Measurements from ENCODE around the gene TXNDC11. TPM values are rescaled to one million over a fixed set of nuclear protein-coding genes. Genes with fewer than 3 reads are reported as not detected.

Gene TXNDC11
- total and polyA plus RNA-seq, 4 donors, result 64.8 to 78.8 (median 72.2) TPM

- peaks cover 0 to 7% (median 3%) of the 10 kb centered on the region in 5 donors for H3K4me1 ChIP-seq (ENCODE audit: control insufficient read depth in 5 of 5, insufficient read depth in 5 of 5, low read length in 5 of 5)
- ATAC-seq (ENCODE audit: insufficient read depth, low FRiP score), result no peak
Observed at GRCh38 chr16:11734025-11734652, 8.5 kb downstream of the TXNDC11 start.

GRCh38 chr16:11731222-11731621 is 11.4 kb downstream of the TXNDC11 start:
- Histone ChIP-seq H3K9ac (ENCODE audit: insufficient read depth in 1 of 2, low read length in 2 of 2) (no peak overlapping the region), H3K27me3 (ENCODE audit: control insufficient read depth in 3 of 3, insufficient read depth in 3 of 3, low read length in 2 of 3) (no peaks in the 10 kb centered on the region), H3K9me3 (ENCODE audit: control insufficient read depth in 4 of 4, insufficient read depth in 3 of 4, low read length in 3 of 4) (peaks cover 0 to 2% (median 0%) of the 10 kb centered on the region in 4 donors), H3K4me1 (ENCODE audit: control insufficient read depth in 5 of 5, insufficient read depth in 5 of 5, low read length in 5 of 5) (peaks cover 0 to 11% (median 3%) of the 10 kb centered on the region in 5 donors), H3K27ac (ENCODE audit: low read depth in 1 of 2, low read length in 1 of 2) (no peak overlapping the region), H3K4me3 (no peak overlapping the region), H3K36me3 (ENCODE audit: control insufficient read depth in 4 of 4, insufficient read depth in 4 of 4, low read length in 4 of 4) (peaks cover 21 to 62% (median 34%) of the 10 kb centered on the region in 4 donors)
- ATAC-seq (ENCODE audit: insufficient read depth, low FRiP score) (no peak), DNase-seq (no peak)
- WGBS, 2 donors, result 85 to 96% methylated on average over 3 of the region's 3 CpGs
- no peak for TF ChIP-seq CTCF (IDR thresholded peaks at IDR 0.05; ENCODE audit: control extremely low read depth, extremely low read depth)

More at GRCh38 chr16:11734025-11734652, 8.5 kb downstream of the TXNDC11 start:
- Histone ChIP-seq H3K27me3 (ENCODE audit: control insufficient read depth in 3 of 3, insufficient read depth in 3 of 3, low read length in 2 of 3) (no peaks in the 10 kb centered on the region), H3K27ac (ENCODE audit: low read depth in 1 of 2, low read length in 1 of 2) (peak overlapping the region in 1 of 2 donors; percentile 47), H3K36me3 (ENCODE audit: control insufficient read depth in 4 of 4, insufficient read depth in 4 of 4, low read length in 4 of 4) (peaks cover 17 to 49% (median 33%) of the 10 kb centered on the region in 4 donors), H3K4me3 (no peak overlapping the region), H3K9me3 (ENCODE audit: control insufficient read depth in 4 of 4, insufficient read depth in 3 of 4, low read length in 3 of 4) (peaks cover 0 to 2% (median 0%) of the 10 kb centered on the region in 4 donors), H3K9ac (ENCODE audit: insufficient read depth in 1 of 2, low read length in 2 of 2) (no peak overlapping the region)
- TF ChIP-seq CTCF (IDR thresholded peaks at IDR 0.05; ENCODE audit: control extremely low read depth, extremely low read depth), result no peak
- 44 to 69% methylated on average over 3 of the region's 3 CpGs for WGBS, 2 donors
- peak in 1 of 3 donors; percentile 34 for DNase-seq

- Histone ChIP-seq H3K9me3 (ENCODE audit: control insufficient read depth in 4 of 4, insufficient read depth in 3 of 4, low read length in 3 of 4) (no peaks in the 10 kb centered on the region), H3K4me3 (no peak overlapping the region), H3K4me1 (ENCODE audit: control insufficient read depth in 5 of 5, insufficient read depth in 5 of 5, low read length in 5 of 5) (peaks cover 0 to 11% (median 3%) of the 10 kb centered on the region in 5 donors), H3K27ac (ENCODE audit: low read depth in 1 of 2, low read length in 1 of 2) (no peak overlapping the region), H3K36me3 (ENCODE audit: control insufficient read depth in 4 of 4, insufficient read depth in 4 of 4, low read length in 4 of 4) (peaks cover 14 to 49% (median 26%) of the 10 kb centered on the region in 4 donors), H3K9ac (ENCODE audit: insufficient read depth in 1 of 2, low read length in 2 of 2) (no peak overlapping the region), H3K27me3 (ENCODE audit: control insufficient read depth in 3 of 3, insufficient read depth in 3 of 3, low read length in 2 of 3) (no peaks in the 10 kb centered on the region)
- ATAC-seq (ENCODE audit: insufficient read depth, low FRiP score), result no peak
- 75 to 88% methylated on average over 3 of the region's 3 CpGs for WGBS, 2 donors
- no peak for DNase-seq
- TF ChIP-seq CTCF (IDR thresholded peaks at IDR 0.05; ENCODE audit: control extremely low read depth, extremely low read depth), result no peak
Observed at GRCh38 chr16:11729787-11730186, 12.9 kb downstream of the TXNDC11 start.
